ENCODE results near the gene ALAS1. TPM values are rescaled to one million over a fixed set of nuclear protein-coding genes. Genes with fewer than 3 reads are reported as not detected.
A peak's percentile ranks its signal among the peaks of the same experiment; 100 is the strongest.

ALAS1 gene
- total RNA-seq, 6 donors from 2014 or later = 53.2 to 97.3 (median 74.0) TPM

GRCh38 chr3:52203701-52204100 is 5.7 kb downstream of the ALAS1 start:
- H3K27me3 ChIP-seq = no peaks in the 10 kb centered on the region
- no peak for DNase-seq
- no peak for ATAC-seq (ENCODE audit: low FRiP score in 2 of 2)
- H3K9me3 ChIP-seq = no peaks in the 10 kb centered on the region
- H3K4me1 ChIP-seq = peaks cover 22 to 70% (median 44%) of the 10 kb centered on the region in 4 donors
- H3K4me3 ChIP-seq = no peak overlapping the region
- WGBS, 2 donors = 75 to 90% methylated on average over 1 of the region's 1 CpG
- TF ChIP-seq POLR2AphosphoS5 (IDR thresholded peaks at IDR 0.05) (no peak), POLR2A (IDR thresholded peaks at IDR 0.05) (no peak), CTCF (IDR thresholded peaks at IDR 0.05) (no peak), EP300 (IDR thresholded peaks at IDR 0.05) (no peak)
- peaks cover 55 to 77% (median 59%) of the 10 kb centered on the region in 4 donors for H3K36me3 ChIP-seq
- peak overlapping the region in 1 of 4 donors; percentile 98 for H3K27ac ChIP-seq

GRCh38 chr3:52204337-52205073 is 6.5 kb downstream of the ALAS1 start:
- Histone ChIP-seq H3K27ac (peak overlapping the region in 2 of 4 donors; percentile 2 to 11), H3K4me1 (peaks cover 14 to 62% (median 36%) of the 10 kb centered on the region in 4 donors), H3K9me3 (no peaks in the 10 kb centered on the region), H3K36me3 (peaks cover 57 to 83% (median 67%) of the 10 kb centered on the region in 4 donors), H3K4me3 (no peak overlapping the region), H3K27me3 (no peaks in the 10 kb centered on the region)
- no peak for ATAC-seq (ENCODE audit: low FRiP score in 2 of 2)
- DNase-seq = no peak
- TF ChIP-seq POLR2A (IDR thresholded peaks at IDR 0.05) (no peak), EP300 (IDR thresholded peaks at IDR 0.05) (no peak), POLR2AphosphoS5 (IDR thresholded peaks at IDR 0.05) (no peak), CTCF (IDR thresholded peaks at IDR 0.05) (no peak)
- WGBS, 2 donors = 64 to 66% methylated on average over 10 of the region's 10 CpGs

- H3K27me3 ChIP-seq = no peaks in the 10 kb centered on the region
- no peaks in the 10 kb centered on the region for H3K9me3 ChIP-seq
- peak in 1 of 4 donors; percentile 12 for TF ChIP-seq EP300 (IDR thresholded peaks at IDR 0.05)
- no peak for TF ChIP-seq POLR2AphosphoS5 (IDR thresholded peaks at IDR 0.05)
- WGBS, 2 donors = 76 to 80% methylated on average over 6 of the region's 6 CpGs
- H3K27ac ChIP-seq = peak overlapping the region in 1 of 4 donors; percentile 9
- no peak for ATAC-seq (ENCODE audit: low FRiP score in 2 of 2)
- peaks cover 60 to 92% (median 79%) of the 10 kb centered on the region in 4 donors for H3K36me3 ChIP-seq
- peak in 1 of 2 donors; percentile 74 for DNase-seq
- H3K4me1 ChIP-seq = peaks cover 10 to 60% (median 34%) of the 10 kb centered on the region in 4 donors
- H3K4me3 ChIP-seq = no peak overlapping the region
Observed at GRCh38 chr3:52205727-52206372, 7.9 kb downstream of the ALAS1 start.

GRCh38 chr3:52208556-52208955 is 10.6 kb downstream of the ALAS1 start:
- Histone ChIP-seq H3K9me3 (no peaks in the 10 kb centered on the region), H3K4me1 (peaks cover 9 to 46% (median 23%) of the 10 kb centered on the region in 4 donors), H3K27me3 (no peaks in the 10 kb centered on the region), H3K36me3 (peaks cover 63 to 100% (median 93%) of the 10 kb centered on the region in 4 donors), H3K27ac (no peak overlapping the region), H3K4me3 (no peak overlapping the region)
- TF ChIP-seq POLR2AphosphoS5 (IDR thresholded peaks at IDR 0.05) (no peak), EP300 (IDR thresholded peaks at IDR 0.05) (no peak), CTCF (IDR thresholded peaks at IDR 0.05) (no peak), POLR2A (IDR thresholded peaks at IDR 0.05) (no peak)
- ATAC-seq (ENCODE audit: low FRiP score in 2 of 2) = no peak
- 92 to 94% methylated on average over 4 of the region's 4 CpGs for WGBS, 2 donors
- no peak for DNase-seq

GRCh38 chr3:52210037-52210436 is 12.1 kb downstream of the ALAS1 start:
- H3K9me3 ChIP-seq = no peaks in the 10 kb centered on the region
- DNase-seq (no peak), ATAC-seq (ENCODE audit: low FRiP score in 2 of 2) (no peak)
- TF ChIP-seq CTCF (IDR thresholded peaks at IDR 0.05) = no peak
- TF ChIP-seq POLR2AphosphoS5 (IDR thresholded peaks at IDR 0.05) = no peak
- no peak for TF ChIP-seq POLR2A (IDR thresholded peaks at IDR 0.05)
- H3K27me3 ChIP-seq = no peaks in the 10 kb centered on the region
- no peak overlapping the region for H3K4me3 ChIP-seq
- H3K4me1 ChIP-seq = peaks cover 9 to 34% (median 23%) of the 10 kb centered on the region in 4 donors
- peak overlapping the region; percentile 37 to 77 (median 44) for H3K27ac ChIP-seq
- peaks cover 60 to 100% (median 92%) of the 10 kb centered on the region in 4 donors for H3K36me3 ChIP-seq
